ENCODE results near the gene HLA-DPB1.
A peak's percentile ranks its signal among the peaks of the same experiment; 100 is the strongest.

Gene HLA-DPB1

DNA sequence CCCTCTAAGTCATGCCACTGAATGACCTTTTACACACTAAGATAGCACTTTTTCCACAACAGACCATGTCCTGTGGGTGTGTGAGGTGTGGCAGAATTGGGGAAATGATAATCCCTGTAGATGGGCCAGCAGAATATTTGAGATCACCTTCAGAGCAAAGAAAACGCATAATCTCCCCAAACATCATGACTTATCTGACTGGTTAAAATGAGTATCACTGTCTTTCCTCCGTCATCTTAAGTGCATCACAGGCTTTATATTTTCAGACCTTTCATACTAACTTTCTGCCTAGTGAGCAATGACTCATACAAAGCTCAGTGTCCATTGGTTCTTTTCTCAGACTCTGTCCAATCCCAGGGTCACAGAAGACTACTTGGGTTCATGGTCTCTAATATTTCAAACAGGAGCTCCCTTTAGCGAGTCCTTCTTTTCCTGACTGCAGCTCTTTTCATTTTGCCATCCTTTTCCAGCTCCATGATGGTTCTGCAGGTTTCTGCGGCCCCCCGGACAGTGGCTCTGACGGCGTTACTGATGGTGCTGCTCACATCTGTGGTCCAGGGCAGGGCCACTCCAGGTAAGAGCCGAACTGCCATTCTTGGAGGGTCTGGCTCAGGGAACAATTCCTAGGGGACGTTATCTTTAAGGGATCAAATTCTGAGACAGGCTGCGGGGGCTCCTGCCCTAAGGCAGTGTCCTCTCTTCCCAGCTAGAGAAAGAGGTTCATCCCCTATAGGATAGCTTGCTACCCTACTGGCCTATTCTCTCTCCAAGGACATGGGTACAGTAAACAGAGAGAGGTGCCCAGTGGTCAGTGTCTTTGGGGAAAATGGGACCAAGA, at the start of gene HLA-DPB1:
TSS of gene HLA-DPB1 (plus strand) at position 423 of the 838 bp plus-strand sequence. CDS start at position 475, 52 bp downstream.
- H3K4me1 Mint-ChIP-seq, result peaks cover 87% of the 10 kb centered on the region
- H3K4me3 Mint-ChIP-seq, result peak within 1 kb of the TSS; percentile 86
- ATAC-seq (replicated peaks; ENCODE audit: extremely low read depth, poor library complexity, severe bottlenecking), result peak; percentile 89
- H3K9me3 Mint-ChIP-seq, result no peaks in the 10 kb centered on the region
- peak within 1 kb of the TSS; percentile 98 for H3K27ac Mint-ChIP-seq (ENCODE audit: low read depth)
- H3K27me3 Mint-ChIP-seq, result no peaks in the 10 kb centered on the region
- peak in 1 of 2 donors; percentile 65 for DNase-seq (ENCODE audit: low spot score in 2 of 2)
- peaks cover 26% of the 10 kb centered on the region for H3K36me3 Mint-ChIP-seq (ENCODE audit: insufficient read depth)

DNA sequence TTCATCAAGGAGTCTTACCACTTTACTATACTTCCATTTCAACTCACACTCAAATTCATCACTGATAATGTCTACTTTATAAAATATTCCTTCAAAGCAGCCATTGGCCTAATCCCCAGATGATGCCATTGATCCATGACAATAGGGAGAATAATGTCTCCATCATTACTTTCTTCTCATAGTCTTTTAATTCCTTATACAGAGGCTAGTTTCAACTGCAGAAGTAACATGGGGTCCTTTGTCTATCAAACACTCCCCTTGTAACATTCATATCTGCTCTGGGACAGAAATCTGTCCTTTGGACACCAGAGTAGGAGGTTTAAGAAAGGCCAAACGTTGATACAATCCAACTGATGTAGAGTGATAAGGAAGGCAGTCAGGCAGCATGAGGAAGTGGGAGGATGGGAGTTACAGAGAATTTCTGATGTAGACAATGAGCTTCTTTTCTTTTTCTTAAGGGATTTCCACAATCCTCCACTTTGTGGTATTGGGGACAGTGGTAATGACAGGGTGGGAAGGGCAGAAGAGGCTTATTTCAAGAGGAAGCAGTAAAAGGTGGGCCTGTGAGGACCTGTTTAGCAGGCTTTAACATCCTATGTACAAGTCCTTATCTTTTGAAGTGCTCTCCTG, 47.5 kb upstream of the HLA-DPB1 start:
- Mint-ChIP-seq H3K9me3 (no peaks in the 10 kb centered on the region), H3K4me3 (no peak overlapping the region), H3K27ac (ENCODE audit: low read depth) (peak overlapping the region; percentile 96), H3K36me3 (ENCODE audit: insufficient read depth) (peaks cover 5% of the 10 kb centered on the region), H3K4me1 (peaks cover 19% of the 10 kb centered on the region), H3K27me3 (no peaks in the 10 kb centered on the region)
- DNase-seq (ENCODE audit: low spot score in 2 of 2) (no peak), ATAC-seq (replicated peaks; ENCODE audit: extremely low read depth, poor library complexity, severe bottlenecking) (no peak)

DNA sequence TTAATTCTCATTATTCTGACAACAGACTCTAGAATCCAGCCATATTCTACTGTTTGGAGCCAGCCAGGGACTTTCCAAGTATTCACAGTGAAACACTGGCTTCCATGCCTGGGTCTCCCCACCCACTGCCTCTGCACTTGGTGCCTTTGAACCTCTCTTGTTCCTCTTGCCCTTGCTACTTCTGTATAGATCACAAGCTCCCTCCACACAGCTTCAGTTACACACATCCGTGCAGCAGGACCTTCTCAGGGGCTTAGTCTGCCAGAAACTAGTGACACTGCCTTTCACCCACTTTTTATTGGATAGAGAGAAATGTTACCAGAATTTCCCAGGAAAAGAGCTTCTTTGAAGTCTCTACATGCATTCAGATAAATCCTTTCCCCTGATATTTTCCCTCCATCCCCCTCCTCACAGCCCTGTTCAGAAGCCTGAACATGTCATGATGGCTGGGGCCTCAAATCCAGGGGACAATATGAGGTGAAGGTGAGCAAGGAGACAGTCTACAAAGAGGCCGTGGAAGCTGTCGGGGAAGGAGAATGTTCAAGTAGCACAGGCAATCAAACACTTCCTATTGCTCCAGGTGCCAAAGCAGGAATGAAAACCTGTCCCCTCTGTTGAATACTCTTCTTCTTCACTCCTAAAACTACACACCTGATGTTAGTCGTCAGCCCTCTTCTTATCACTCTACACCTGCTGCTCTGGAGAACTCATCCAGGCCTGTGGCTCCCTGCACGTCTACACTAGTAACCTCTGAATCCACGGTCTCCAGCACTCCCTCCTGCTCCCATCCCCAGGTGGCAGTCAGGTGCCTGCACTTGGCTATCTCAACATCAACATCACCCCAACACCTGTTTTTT, 46.2 kb upstream of the HLA-DPB1 start:
- Mint-ChIP-seq H3K4me1 (peaks cover 19% of the 10 kb centered on the region), H3K36me3 (ENCODE audit: insufficient read depth) (peaks cover 5% of the 10 kb centered on the region), H3K9me3 (no peaks in the 10 kb centered on the region), H3K27me3 (peaks cover 5% of the 10 kb centered on the region), H3K4me3 (peak overlapping the region; percentile 52), H3K27ac (ENCODE audit: low read depth) (peak overlapping the region; percentile 96)
- ATAC-seq (replicated peaks; ENCODE audit: extremely low read depth, poor library complexity, severe bottlenecking), result peak; percentile 84
- peak in 1 of 2 donors; percentile 30 for DNase-seq (ENCODE audit: low spot score in 2 of 2)

DNA sequence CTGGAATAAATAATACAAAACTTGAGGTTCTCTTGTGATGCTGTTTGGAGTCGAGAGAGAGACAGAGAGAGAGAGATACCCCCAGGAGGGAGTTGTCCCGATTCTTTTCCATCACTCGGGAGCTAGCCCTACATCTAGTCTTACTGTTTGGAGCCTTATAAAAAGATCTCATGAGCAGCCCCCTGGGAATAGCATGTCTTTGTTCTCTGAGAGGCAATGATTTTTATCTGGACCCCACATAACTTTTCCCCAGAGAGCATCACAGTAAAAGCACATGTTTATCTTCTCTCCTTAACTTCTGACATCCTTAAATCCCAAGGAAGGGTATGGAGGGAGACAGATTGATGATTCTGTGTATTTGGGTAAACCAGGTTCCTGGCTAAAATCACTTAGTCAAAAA, 45.5 kb upstream of the HLA-DPB1 start:
- H3K27me3 Mint-ChIP-seq, result peaks cover 12% of the 10 kb centered on the region
- H3K9me3 Mint-ChIP-seq, result peaks cover 2% of the 10 kb centered on the region
- H3K4me1 Mint-ChIP-seq, result peaks cover 19% of the 10 kb centered on the region
- ATAC-seq (replicated peaks; ENCODE audit: extremely low read depth, poor library complexity, severe bottlenecking) (no peak), DNase-seq (ENCODE audit: low spot score in 2 of 2) (no peak)
- H3K4me3 Mint-ChIP-seq, result no peak overlapping the region
- H3K36me3 Mint-ChIP-seq (ENCODE audit: insufficient read depth), result peaks cover 3% of the 10 kb centered on the region
- H3K27ac Mint-ChIP-seq (ENCODE audit: low read depth), result peak overlapping the region; percentile 96

DNA sequence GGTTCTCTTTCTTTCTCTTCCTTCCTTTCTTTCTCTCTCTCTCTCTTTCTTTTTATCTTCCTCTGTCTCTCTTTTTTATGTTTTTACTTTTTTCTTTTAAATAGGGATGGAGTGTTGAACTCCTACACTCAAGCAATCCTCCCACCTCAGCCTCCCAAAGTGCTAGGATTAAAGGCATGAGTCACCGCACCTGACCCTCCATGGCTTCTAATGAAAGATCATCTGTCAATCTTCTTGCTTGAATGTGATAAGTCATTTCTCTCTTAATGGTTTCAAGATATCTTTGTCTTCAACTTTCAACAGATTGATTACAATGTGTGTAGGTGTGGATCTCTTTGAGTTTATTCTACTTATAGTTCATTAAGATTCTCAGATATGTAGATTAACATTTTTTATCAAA, 41.2 kb upstream of the HLA-DPB1 start:
- peaks cover 24% of the 10 kb centered on the region for H3K27me3 Mint-ChIP-seq
- no peak overlapping the region for H3K4me3 Mint-ChIP-seq
- DNase-seq (ENCODE audit: low spot score in 2 of 2) (no peak), ATAC-seq (replicated peaks; ENCODE audit: extremely low read depth, poor library complexity, severe bottlenecking) (no peak)
- no peaks in the 10 kb centered on the region for H3K36me3 Mint-ChIP-seq (ENCODE audit: insufficient read depth)
- peaks cover 6% of the 10 kb centered on the region for H3K4me1 Mint-ChIP-seq
- peak overlapping the region; percentile 73 for H3K27ac Mint-ChIP-seq (ENCODE audit: low read depth)
- peaks cover 6% of the 10 kb centered on the region for H3K9me3 Mint-ChIP-seq

DNA sequence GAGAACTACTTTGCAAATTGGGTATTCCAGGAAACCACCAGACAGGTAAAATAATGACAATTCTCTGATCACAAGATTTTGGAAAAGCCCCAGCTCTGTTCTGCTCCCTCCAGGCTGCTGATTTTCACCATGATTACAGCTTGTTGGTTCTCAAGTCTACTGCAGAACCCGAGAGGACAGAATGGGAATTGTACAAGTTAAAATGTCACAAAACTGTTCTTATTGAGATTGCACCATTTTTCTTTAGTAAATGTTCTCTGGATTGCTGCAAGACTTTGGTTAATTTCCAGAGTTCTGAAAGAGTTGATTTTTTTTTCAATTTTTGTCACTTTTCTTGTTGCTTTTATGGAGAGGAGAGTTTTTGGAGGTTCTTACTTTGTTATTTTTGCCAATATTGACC, 39.3 kb upstream of the HLA-DPB1 start:
- peaks cover 6% of the 10 kb centered on the region for H3K9me3 Mint-ChIP-seq
- no peak for ATAC-seq (replicated peaks; ENCODE audit: extremely low read depth, poor library complexity, severe bottlenecking)
- DNase-seq (ENCODE audit: low spot score in 2 of 2), result no peak
- no peaks in the 10 kb centered on the region for H3K36me3 Mint-ChIP-seq (ENCODE audit: insufficient read depth)
- peaks cover 24% of the 10 kb centered on the region for H3K27me3 Mint-ChIP-seq
- no peak overlapping the region for H3K4me3 Mint-ChIP-seq
- H3K27ac Mint-ChIP-seq (ENCODE audit: low read depth), result no peak overlapping the region
- H3K4me1 Mint-ChIP-seq, result no peaks in the 10 kb centered on the region

DNA sequence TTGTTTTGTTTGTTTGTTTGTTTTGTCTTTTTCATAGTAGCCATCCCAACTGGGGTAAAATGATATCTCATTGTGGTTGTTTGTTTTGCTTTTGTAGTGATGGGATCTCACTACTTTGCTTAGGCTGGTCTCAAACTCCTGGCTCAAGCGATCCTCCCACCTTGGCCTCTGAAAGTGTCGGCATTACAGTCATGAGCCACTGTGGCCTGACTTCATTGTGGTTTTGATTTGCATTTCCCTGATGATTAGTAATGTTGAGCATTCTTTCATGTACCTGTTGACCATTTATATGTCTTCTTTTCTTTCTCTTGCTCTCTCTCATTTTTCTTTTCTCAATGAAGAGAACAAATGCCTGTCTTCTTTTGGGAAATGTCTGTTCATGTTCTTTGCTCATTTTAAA, 35.6 kb upstream of the HLA-DPB1 start:
- peaks cover 1% of the 10 kb centered on the region for H3K36me3 Mint-ChIP-seq (ENCODE audit: insufficient read depth)
- H3K27ac Mint-ChIP-seq (ENCODE audit: low read depth), result no peak overlapping the region
- ATAC-seq (replicated peaks; ENCODE audit: extremely low read depth, poor library complexity, severe bottlenecking), result no peak
- DNase-seq (ENCODE audit: low spot score in 2 of 2), result no peak
- H3K27me3 Mint-ChIP-seq, result peaks cover 22% of the 10 kb centered on the region
- no peaks in the 10 kb centered on the region for H3K4me1 Mint-ChIP-seq
- H3K9me3 Mint-ChIP-seq, result peaks cover 5% of the 10 kb centered on the region
- no peak overlapping the region for H3K4me3 Mint-ChIP-seq

DNA sequence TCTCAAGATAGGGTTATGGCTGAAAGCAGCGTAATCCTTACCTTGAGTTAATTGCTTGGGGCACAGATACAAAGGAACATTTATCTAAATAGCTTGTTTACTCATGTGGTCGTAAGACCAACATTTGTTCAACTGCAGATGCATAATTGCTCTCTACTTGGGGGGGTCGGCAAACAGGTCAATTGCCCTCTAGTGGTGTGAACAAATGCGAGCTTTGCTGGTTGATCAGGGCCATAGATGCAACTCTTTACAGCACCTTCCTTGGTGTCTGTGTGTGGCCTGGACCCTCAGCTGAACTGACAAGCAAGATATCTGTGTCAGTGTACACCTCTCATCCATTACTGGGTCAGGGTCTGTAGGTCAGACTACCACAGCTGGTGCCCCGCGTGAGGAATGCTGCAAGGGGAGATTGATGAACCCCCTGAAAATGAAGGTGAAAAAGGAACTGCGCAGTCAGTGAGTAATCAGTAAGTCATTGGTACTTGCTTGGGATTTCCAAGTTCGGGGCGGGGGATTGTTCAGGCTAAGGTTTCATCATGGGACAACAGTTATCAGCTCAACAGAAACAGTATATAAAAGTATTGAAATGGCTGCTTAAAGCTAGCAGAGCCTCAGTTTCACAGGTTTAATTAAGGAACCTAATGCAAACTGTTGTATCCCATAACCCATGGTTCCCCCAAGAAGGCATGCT, 26.3 kb upstream of the HLA-DPB1 start:
- no peaks in the 10 kb centered on the region for H3K4me1 Mint-ChIP-seq
- H3K36me3 Mint-ChIP-seq (ENCODE audit: insufficient read depth), result no peaks in the 10 kb centered on the region
- no peak overlapping the region for H3K27ac Mint-ChIP-seq (ENCODE audit: low read depth)
- no peaks in the 10 kb centered on the region for H3K9me3 Mint-ChIP-seq
- ATAC-seq (replicated peaks; ENCODE audit: extremely low read depth, poor library complexity, severe bottlenecking) (no peak), DNase-seq (ENCODE audit: low spot score in 2 of 2) (no peak)
- H3K27me3 Mint-ChIP-seq, result peaks cover 72% of the 10 kb centered on the region
- H3K4me3 Mint-ChIP-seq, result no peak overlapping the region

DNA sequence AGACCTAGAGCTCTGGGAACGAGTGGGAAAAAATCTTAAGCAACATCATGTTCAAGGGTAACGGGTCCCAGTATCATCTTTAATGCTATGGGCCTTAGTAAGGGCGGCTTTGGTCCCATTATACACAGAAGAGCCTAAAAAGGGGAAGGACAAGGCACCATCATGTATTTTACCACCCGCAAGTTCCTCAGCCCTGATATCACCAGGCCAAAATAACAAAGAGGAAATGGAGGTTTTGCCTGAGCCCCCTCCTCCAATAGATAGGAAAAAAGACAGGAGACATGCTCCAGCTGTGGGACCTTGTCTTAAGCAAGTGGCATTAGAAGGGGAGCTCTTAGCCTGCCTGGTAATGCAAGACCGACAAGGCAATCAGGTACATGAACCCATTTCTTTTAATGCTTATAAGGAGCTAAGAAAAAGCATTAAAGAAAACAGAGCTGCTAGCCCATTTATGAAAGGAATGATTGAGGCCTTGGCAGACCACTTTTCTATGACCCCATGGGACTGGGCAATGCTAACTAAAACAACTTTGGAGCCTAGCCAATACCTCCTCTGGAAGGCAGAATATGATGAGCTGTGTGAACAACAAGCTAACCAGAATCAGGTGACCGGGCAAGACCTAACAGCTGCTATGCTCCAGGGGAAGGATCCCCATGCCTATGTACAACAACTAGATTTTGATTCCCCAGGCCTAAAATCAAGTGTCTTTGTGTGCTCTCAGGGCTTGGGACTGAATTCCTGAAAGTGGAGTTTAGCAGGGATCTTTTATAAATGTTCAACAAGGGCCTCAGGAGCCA, 25.6 kb upstream of the HLA-DPB1 start:
- Mint-ChIP-seq H3K27ac (ENCODE audit: low read depth) (no peak overlapping the region), H3K36me3 (ENCODE audit: insufficient read depth) (no peaks in the 10 kb centered on the region), H3K27me3 (peaks cover 64% of the 10 kb centered on the region), H3K4me3 (no peak overlapping the region), H3K9me3 (no peaks in the 10 kb centered on the region), H3K4me1 (no peaks in the 10 kb centered on the region)
- ATAC-seq (replicated peaks; ENCODE audit: extremely low read depth, poor library complexity, severe bottlenecking), result no peak
- no peak for DNase-seq (ENCODE audit: low spot score in 2 of 2)

DNA sequence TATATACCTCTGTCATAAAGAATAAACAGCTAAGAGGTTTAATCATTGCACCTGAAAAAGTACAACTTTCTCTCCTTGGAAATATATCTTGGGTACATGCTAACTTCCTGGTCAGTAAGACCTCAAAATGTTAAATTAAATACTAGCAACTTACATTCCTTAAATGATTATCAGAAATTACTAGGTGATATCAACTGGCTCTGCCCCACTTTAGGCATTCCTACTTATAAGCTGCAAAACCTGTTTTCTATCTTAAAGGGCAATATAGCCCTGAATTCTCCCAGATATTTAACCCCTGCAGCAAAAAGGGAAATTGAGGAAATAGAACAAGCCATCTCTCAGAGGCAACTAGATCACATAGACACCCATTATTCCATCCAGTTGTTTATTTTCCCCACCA, 23.2 kb upstream of the HLA-DPB1 start:
- ATAC-seq (replicated peaks; ENCODE audit: extremely low read depth, poor library complexity, severe bottlenecking) (no peak), DNase-seq (ENCODE audit: low spot score in 2 of 2) (no peak)
- H3K4me1 Mint-ChIP-seq, result peaks cover 8% of the 10 kb centered on the region
- no peak overlapping the region for H3K4me3 Mint-ChIP-seq
- peaks cover 41% of the 10 kb centered on the region for H3K27me3 Mint-ChIP-seq
- H3K9me3 Mint-ChIP-seq, result no peaks in the 10 kb centered on the region
- no peak overlapping the region for H3K27ac Mint-ChIP-seq (ENCODE audit: low read depth)
- H3K36me3 Mint-ChIP-seq (ENCODE audit: insufficient read depth), result no peaks in the 10 kb centered on the region

DNA sequence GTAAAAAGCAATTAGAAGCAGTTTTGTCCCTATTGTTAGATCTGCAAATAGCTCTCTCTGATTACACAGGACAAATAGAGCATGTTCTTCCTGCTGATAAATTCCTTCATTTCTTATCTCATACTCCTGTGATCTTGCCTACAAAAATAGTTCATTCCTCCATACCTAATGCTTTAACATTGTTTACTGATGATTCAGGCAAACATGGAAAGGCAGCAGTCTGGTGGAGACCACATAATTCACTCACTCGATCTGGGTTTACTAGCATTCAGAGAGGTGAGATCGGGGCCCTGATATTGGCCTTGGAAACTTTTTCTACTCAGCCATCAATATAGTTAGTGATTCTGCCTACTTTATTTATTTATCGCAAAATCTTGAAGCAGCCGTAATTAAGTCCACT, 22.6 kb upstream of the HLA-DPB1 start:
- H3K4me1 Mint-ChIP-seq, result peaks cover 10% of the 10 kb centered on the region

More for the DNA sequence above, 22.6 kb upstream of the HLA-DPB1 start:
- Mint-ChIP-seq H3K27ac (ENCODE audit: low read depth) (no peak overlapping the region), H3K9me3 (no peaks in the 10 kb centered on the region), H3K27me3 (peaks cover 35% of the 10 kb centered on the region), H3K4me3 (no peak overlapping the region), H3K36me3 (ENCODE audit: insufficient read depth) (no peaks in the 10 kb centered on the region)
- DNase-seq (ENCODE audit: low spot score in 2 of 2) (no peak), ATAC-seq (replicated peaks; ENCODE audit: extremely low read depth, poor library complexity, severe bottlenecking) (no peak)

All from central memory CD8-positive, alpha-beta T cell (primary cell).